Measurements from ENCODE around the gene HES1.
A peak's percentile ranks its signal among the peaks of the same experiment; 100 is the strongest.
"Not testable (repeated sequence)": the region's sequence is repeated elsewhere in the genome, so short reads cannot be mapped to it uniquely, and the experiment has no call there.

HES1 gene, protein sequence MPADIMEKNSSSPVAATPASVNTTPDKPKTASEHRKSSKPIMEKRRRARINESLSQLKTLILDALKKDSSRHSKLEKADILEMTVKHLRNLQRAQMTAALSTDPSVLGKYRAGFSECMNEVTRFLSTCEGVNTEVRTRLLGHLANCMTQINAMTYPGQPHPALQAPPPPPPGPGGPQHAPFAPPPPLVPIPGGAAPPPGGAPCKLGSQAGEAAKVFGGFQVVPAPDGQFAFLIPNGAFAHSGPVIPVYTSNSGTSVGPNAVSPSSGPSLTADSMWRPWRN

GRCh38 chr3:194135806-194136518, at the start of gene HES1:
Gene HES1, plus strand, starts transcription at chr3:194136148. Its CDS starts 233 bp downstream, at chr3:194136381.
- peak; percentile 80 for DNase-seq

DNA sequence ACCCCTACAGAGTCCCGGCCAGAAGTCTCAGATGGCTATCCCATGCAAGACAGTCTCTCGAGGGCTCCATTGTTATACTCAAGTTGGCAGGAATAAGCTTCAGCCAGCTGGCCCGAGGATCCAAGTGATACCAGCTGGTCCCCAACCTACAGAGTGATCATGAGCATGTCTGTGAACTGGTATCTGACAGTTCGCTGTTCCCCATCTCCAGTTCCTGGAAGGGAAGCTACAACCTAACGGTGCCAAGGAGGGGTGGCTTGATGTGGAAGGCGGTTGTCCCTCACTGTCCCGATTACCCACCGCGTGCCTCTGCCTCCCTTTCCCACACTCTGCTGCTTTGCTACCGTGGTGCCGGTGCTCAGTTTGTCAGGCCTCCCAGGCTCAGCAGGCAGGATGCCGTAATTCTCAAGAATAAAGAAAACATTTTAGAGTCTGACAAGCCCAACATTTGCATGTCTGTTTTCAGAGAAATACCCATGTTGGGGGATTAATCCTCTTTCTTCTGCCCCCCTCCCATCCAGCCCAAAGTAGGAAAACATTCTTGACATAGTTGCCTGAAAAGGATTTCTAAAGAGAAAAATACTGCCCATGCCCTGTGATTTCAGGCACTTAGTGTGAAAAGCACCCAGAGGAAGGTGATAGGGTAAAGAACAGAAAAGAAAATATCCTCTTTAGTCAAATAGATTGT, 49.4 kb upstream of the HES1 start:
- DNase-seq, result no peak

GRCh38 chr3:194087280-194087679, 48.7 kb upstream of the HES1 start:
- no peak for DNase-seq

DNA sequence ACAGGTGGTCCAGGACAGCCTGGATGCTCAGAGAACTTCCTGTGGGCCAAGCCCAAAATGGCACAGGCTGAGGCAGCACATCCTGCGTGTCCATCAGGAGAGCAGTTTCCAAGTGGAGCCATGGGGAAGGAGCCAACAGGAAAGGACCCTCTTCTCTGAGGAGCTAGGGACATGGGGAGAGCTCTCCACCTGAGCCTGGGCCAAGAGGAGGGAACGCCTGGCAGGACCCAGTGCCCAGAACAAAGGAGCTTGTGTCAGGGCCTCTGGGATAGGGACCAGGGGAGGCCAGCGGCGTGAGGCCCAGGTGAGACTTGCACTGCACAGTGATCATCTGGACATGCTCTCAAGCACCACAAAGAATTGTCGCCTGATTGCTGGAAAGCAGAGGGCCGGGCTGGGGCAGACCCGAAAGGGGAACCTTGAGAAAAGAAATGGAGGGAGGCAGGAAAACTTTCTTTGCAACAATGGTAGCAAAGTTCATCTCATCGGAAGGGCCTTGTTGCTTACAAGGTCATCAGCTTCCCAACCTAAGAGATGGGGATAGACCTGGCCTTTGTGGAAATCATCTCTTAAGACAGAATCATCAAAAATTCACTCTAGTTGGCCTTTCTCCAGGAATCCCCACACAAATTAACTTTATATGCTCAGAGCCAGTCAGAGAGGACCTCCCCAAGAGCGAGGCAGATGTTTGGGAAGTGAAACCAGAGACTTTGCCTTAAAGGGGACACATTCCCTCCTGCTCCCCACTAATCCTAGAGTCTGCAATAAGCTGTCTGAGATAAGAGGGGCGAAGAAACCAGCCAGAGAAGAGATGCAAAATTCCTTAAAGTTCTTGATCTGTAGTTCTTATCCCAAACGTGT, 47.7 kb upstream of the HES1 start:
- no peak for DNase-seq

- DNase-seq, result peak; percentile 31
Observed at GRCh38 chr3:194089357-194090177, 46.4 kb upstream of the HES1 start.

DNA sequence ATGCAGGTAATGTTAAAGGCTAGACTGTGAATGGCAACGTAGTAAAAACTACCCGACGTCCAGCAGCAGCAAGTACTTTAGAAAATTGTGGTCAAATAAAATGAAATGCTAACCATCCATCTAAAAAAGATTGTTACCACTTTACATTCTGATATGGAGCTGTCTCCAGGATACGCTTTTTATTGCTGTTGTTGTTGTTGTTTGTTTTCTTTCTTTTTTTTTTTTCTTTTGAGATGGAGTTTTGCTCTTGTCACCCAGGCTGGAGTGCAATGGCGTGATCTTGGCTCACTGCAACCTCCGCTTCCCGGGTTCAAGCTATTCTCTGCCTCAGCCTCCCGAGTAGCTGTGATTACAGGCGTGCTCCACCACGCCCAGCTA, 45.8 kb upstream of the HES1 start:
- DNase-seq, result not testable (repeated sequence)

DNA sequence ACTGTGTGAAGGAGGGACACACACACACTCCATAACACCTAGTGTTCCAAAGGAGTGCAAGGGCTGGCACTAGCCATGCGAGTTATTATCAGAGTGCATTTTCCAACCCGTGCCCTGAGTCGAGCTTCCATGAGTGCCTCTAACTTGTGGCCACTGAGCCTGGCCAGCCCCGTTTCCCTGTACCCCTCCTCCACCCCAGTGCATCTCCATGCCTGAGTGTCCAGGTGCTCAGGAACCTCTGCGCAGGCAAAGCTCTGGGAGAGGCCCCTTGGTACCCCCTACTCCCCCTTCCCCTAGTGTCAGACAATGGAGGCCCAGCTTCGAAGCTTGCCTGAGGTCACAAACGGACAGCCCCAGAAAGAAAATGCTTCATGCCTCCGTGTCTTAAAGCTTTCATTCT, 45.2 kb upstream of the HES1 start:
- DNase-seq, result no peak

GRCh38 chr3:194091141-194091540, 44.8 kb upstream of the HES1 start:
- no peak for DNase-seq

DNA sequence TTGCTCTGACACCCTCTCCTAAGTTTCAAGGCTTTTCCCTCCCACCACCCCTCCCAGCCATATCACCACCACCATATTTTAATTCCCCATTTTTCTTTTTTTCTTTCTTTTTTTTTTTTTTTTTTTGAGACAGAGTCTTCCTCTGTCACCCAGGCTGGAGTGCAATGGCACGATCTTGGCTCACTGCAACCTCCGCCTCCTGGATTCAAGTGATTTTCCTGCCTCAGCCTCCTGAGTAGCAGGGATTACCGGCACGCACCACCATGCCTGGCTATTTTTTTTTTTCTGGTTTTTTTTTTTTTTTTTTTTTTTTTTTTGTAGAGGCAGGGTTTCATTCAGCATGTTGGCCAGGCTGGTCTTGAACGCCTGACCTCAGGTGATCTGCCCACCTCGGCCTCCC, 44.1 kb upstream of the HES1 start:
- not testable (repeated sequence) for DNase-seq

DNA sequence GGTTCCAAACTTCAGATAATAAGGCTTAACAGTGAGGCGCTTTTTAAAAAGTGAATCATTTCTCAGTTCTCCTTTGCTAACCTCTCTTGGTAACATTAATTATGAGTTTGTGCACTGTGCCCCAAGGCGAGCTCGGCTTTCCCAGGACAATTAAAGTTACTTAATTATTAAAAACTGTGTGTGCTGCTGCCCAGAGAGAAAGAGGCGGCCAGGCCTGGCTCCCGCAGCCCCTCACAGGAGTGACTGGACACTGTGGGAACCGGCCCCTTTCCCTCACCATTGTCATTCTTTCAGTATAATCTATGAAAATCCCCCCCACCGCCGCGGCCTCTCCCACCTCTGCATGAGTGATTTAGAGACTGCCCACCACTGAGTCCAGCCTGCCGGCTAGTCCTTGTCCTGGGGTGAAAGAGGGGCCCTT, 43.1 kb upstream of the HES1 start:
- DNase-seq, result no peak

GRCh38 chr3:194093842-194094241, 42.1 kb upstream of the HES1 start:
- DNase-seq, result no peak

- DNase-seq, result peak; percentile 19
Observed at GRCh38 chr3:194095464-194095863, 40.5 kb upstream of the HES1 start.

DNA sequence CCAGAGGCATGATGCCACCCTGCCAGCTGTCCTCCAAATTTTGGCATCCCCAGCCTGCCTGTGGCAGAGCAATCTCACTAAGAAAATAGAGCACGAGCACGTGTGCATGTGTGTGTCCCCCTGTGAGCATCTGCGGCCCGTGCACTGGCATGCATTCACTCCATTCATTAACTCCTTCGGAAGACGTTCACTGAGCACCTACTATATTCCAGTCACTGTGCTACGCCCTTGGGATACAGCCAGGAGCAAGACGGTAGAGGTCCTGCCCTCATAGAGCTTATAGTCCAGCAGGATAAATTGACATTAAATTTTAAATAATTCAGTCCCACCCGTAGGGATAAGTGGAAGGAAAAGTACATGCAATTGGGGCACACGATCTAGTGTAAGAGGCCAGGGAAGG, 40.0 kb upstream of the HES1 start:
- no peak for DNase-seq

DNA sequence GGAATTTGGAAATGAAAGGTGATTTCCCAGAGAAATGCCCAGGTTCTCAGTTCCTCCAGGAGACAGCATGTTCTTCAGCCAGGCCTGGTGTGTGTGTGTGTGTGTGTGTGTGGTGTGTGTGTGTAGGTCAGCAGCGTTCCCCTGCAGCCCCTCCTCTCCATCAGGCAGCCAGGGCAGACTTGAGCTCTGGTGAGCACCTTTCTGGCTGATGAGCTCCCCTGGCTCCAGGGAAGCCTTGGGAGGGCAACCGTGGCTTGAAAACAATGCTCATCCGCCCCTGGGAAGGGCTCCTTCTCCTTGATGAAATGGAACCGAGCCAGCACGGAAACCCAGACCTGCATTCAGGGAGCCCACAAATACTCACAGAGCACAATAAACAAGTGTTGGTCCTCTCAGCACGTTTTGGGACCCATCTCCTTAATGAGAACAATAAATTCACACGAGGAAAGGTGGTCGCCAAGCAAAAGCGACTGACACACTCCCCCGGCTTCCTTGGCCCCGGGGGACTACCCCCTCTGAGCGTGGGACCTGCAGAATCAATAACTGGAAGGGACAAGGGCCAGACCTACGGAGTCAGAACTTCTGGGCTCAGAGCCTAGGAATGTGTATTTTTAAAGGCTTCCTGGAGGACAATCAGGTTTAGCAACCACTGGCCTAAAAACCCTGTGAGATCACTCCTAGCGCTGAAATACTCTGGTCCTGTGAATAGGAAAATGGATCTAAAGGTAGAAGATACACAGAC, 38.6 kb upstream of the HES1 start:
- no peak for DNase-seq

DNA sequence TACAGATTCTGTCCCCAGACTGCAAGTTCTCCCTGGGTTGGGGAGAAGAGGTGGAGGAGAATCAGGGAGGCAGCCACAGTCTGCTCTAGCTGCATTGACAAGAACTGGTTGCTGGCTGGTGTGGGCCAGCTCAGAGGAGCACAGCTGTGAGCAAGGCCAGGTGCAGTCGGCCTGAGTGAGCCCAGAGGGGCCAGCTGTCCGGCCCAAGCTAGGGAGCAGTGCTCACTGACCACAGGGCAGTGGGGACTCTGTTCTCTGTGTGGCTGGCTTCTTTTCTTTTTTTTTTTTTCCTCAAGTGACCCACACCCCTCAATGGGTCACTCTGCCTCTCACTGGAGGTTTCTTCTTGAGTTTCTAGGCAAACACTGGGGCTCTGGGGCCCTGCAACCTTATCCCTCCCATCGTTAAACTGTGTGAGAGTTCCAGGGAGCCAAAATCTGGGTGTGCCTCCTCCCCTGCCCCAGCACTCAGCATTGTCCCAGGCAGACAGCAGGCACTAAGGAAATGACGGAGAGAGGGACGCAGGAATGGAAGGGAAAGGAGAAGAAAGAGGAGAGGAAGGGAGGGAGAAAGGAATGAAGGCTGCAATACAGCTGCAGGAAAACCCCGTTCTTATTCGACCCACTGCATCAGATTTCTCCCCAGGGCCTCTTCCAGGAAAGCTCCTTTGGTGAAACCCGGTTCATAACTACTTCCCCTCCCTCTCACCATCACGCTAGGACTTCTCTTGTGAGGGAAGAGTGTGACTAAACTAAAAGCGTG, 37.7 kb upstream of the HES1 start:
- DNase-seq, result no peak

DNA sequence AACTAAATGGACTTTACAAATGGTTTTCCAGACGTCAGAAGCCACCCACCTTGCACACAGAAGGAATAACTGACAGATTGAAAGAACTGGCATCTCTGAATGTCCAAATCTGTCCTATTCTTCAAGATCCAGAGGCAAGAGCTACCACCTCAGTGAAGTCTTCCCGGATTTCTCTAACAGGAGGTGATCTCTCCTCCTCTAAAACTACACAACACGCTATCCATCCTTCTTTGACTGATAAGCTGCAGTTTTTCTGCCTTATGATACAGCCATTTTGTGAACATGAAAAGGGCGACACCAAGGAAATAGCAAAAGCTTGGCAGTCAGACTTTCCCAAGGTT, 37.1 kb upstream of the HES1 start:
- no peak for DNase-seq

DNA sequence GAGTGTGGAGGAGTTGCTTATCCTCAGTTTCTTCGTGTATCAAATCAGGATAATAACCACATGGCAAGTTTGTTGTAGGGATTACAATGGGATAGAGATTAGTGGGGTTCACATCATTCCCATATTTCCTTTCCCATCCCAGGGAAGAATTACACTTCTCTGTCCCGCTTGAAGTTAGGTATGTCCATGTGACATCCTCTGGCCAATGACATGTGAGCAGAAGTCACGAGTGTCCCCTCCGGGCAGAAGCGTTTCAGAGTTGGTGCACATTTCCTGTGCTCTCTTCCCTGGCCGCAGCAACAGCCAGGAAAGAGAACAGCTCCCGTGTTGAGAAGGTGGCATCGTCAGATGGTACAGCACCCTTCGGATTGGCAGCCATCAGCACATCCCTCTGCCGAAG, 36.7 kb upstream of the HES1 start:
- no peak for DNase-seq

- no peak for DNase-seq
Observed at GRCh38 chr3:194100856-194101390, 35.0 kb upstream of the HES1 start.

GRCh38 chr3:194101592-194102432, 34.1 kb upstream of the HES1 start:
- no peak for DNase-seq

GRCh38 chr3:194102436-194102835, 33.5 kb upstream of the HES1 start:
- DNase-seq, result no peak

Measured in NCI-H1694 (cell line).